Endothelial cell of umbilical vein (primary cell): ENCODE data around the gene CDHR5. TPM values are rescaled to one million over a fixed set of nuclear protein-coding genes. Genes with fewer than 3 reads are reported as not detected.

Experiments
- BruUV-seq: library from RNA; stranded (reverse); fragments of 400-500 nt; replicated peaks from 2 replicates; lab custom pipeline; 2021; lab: Mats Ljungman, UMichigan
- CTCF ChIA-PET: fragments of 300-600, 350-600 bp; sonication (Branson Sonifier 250); formaldehyde crosslinking; loops from one replicate; lab custom pipeline; 2021; ENCODE audit warnings: antibody characterized with exemption, inconsistent platforms; lab: Charles Lee
- POLR2A ChIA-PET: fragments of 300-600, 350-600 bp; sonication (Branson Sonifier 250); formaldehyde crosslinking; loops from one replicate; lab custom pipeline; 2021; ENCODE audit warnings: antibody characterized with exemption, inconsistent platforms; lab: Charles Lee
- DNase-seq: peaks from one replicate; pipeline ENCODE4 v3.0.0-alpha.2; 2011; ENCODE audit warnings: low read depth, low spot score
- FAIRE-seq: peaks from 2 replicates; lab custom pipeline; 2011; peaks lifted over from hg19 to GRCh38; lab: Jason Lieb, UNC
- H2AFZ ChIP-seq: 2 replicates; pipeline ENCODE4 v1.6.0; 2012; ENCODE audit warnings: low read depth, low read length, control low read depth, inconsistent platforms
- H3K27ac ChIP-seq: 2 replicates; pipeline ENCODE4 v1.5.1; 2011; ENCODE audit warnings: low read depth, mild to moderate bottlenecking, control low read depth, low read length, moderate library complexity; ENCODE audit not compliant: insufficient read depth
- H3K27me3 ChIP-seq, 2 experiments: 2 replicates each; pipeline versions ENCODE4 v1.6.0 to v1.6.1; 2011; ENCODE audit warnings: low read length in 2 of 2, mixed read lengths in 1 of 2; ENCODE audit not compliant: control insufficient read depth in 2 of 2, insufficient read depth in 2 of 2
- H3K36me3 ChIP-seq, 2 experiments: 2 replicates in 1 of 2; 3 replicates in 1 of 2; pipeline ENCODE4 v1.5.1; 2011; ENCODE audit warnings: low read length in 2 of 2, mild to moderate bottlenecking in 1 of 2, moderate library complexity in 1 of 2; ENCODE audit not compliant: control insufficient read depth in 2 of 2, insufficient read depth in 2 of 2; ENCODE audit errors: extremely low read depth in 1 of 2
- H3K4me1 ChIP-seq: 3 replicates; pipeline ENCODE4 v1.5.1; 2011; ENCODE audit warnings: mild to moderate bottlenecking, low read length; ENCODE audit not compliant: control insufficient read depth, insufficient read depth; ENCODE audit errors: extremely low read depth
- H3K4me2 ChIP-seq: 2 replicates; pipeline ENCODE4 v1.6.1; 2011; ENCODE audit warnings: low read length, control low read depth, mixed read lengths; ENCODE audit not compliant: insufficient read depth
- H3K4me3 ChIP-seq, 3 experiments: fragments of 200-600 bp in 1 of 3; sonication (generic), shearing (Covaris generic) in 1 of 3; replicated peaks in 1 of 3; 2 replicates each; pipeline ENCODE4 v1.5.1; 2011 to 2016; ENCODE audit warnings: control low read depth in 3 of 3, low read length in 3 of 3, mild to moderate bottlenecking in 2 of 3, inconsistent platforms in 1 of 3, low read depth in 1 of 3, moderate library complexity in 1 of 3; ENCODE audit not compliant: insufficient read depth in 1 of 3
- H3K79me2 ChIP-seq: 2 replicates; pipeline ENCODE4 v1.6.0; 2012; ENCODE audit warnings: low read length, inconsistent platforms; ENCODE audit not compliant: control insufficient read depth, insufficient read depth
- H3K9ac ChIP-seq: replicated peaks from 2 replicates; pipeline ENCODE3; 2011; ENCODE audit warnings: low read length, control low read depth; ENCODE audit not compliant: insufficient read depth; ENCODE audit errors: extremely low read depth
- H3K9me1 ChIP-seq: replicated peaks from 3 replicates; pipeline ENCODE4 v1.6.0; 2011; ENCODE audit warnings: mild to moderate bottlenecking, low read length; ENCODE audit not compliant: control insufficient read depth, insufficient read depth; ENCODE audit errors: extremely low read depth
- H3K9me3 ChIP-seq: replicated peaks from 2 replicates; pipeline ENCODE4 v1.5.1; 2012; ENCODE audit warnings: low read length, inconsistent platforms; ENCODE audit not compliant: control insufficient read depth, insufficient read depth
- H4K20me1 ChIP-seq: replicated peaks from 2 replicates; pipeline ENCODE3; 2011; ENCODE audit warnings: mild to moderate bottlenecking, low read length; ENCODE audit not compliant: control insufficient read depth, insufficient read depth; ENCODE audit errors: extremely low read depth
- CTCF ChIP-seq, 2 donors: IDR thresholded peaks; 1 replicate in 1 of 2; 2 replicates in 1 of 2; pipeline ENCODE4 v1.5.1; 2011; ENCODE audit warnings: low read length in 2 of 2, mild to moderate bottlenecking in 2 of 2, moderate library complexity in 2 of 2, control low read depth in 1 of 2, inconsistent platforms in 1 of 2, low read depth in 1 of 2; ENCODE audit not compliant: insufficient read depth in 1 of 2; ENCODE audit errors: extremely low read depth in 1 of 2
- EZH2 ChIP-seq: IDR thresholded peaks from 2 replicates; pipeline ENCODE4 v1.6.1; 2012; ENCODE audit warnings: borderline replicate concordance, low read depth, mild to moderate bottlenecking, moderate library complexity, low read length, inconsistent platforms; ENCODE audit not compliant: severe bottlenecking
- FOS ChIP-seq: IDR thresholded peaks from 2 replicates; pipeline ENCODE4 v1.6.1; 2011; ENCODE audit warnings: mild to moderate bottlenecking, low read length, moderate library complexity, borderline replicate concordance; ENCODE audit not compliant: insufficient read depth
- GATA2 ChIP-seq: IDR thresholded peaks from 2 replicates; pipeline ENCODE4 v1.7.0; 2011; ENCODE audit warnings: low read depth, mild to moderate bottlenecking, moderate library complexity, mixed read lengths, low read length; ENCODE audit not compliant: insufficient read length, insufficient read depth
- JUN ChIP-seq: IDR thresholded peaks from 2 replicates; pipeline ENCODE4 v1.6.1; 2011; ENCODE audit warnings: borderline replicate concordance, low read depth; ENCODE audit not compliant: insufficient read length, insufficient read depth
- MAX ChIP-seq: IDR thresholded peaks from 2 replicates; pipeline ENCODE4 v1.6.1; 2011; ENCODE audit not compliant: insufficient read depth, insufficient read length
- MYC ChIP-seq: IDR thresholded peaks from one replicate; pipeline ENCODE4 v1.6.1; 2011; ENCODE audit warnings: mild to moderate bottlenecking, low read depth, low read length
- POLR2A ChIP-seq: IDR thresholded peaks from 2 replicates; pipeline ENCODE4 v1.6.1; 2012; ENCODE audit warnings: low read depth, mild to moderate bottlenecking, control low read depth, low read length
- POLR2AphosphoS5 ChIP-seq: IDR thresholded peaks from 2 replicates; pipeline ENCODE4 v1.6.1; 2012; ENCODE audit warnings: low read depth, mild to moderate bottlenecking, control low read depth, low read length, moderate library complexity; ENCODE audit not compliant: insufficient read depth
- dilution Hi-C: fragments of 300-500 bp; cut with MboI; formaldehyde crosslinking; loops from one replicate; pipeline ENCODE4 v1.15.0; 2019; ENCODE audit warnings: low sequenced_read_pairs; ENCODE audit not compliant: extremely low pct_ligation_motif_present
- intact Hi-C: fragments of 100-400 bp; cut with micrococcal nuclease; formaldehyde crosslinking; loops from one replicate; pipeline ENCODE4 v1.10.0; 2022
- polyA plus RNA-seq, 4 experiments: library from polyadenylated mRNA; depleted of rRNA in 3 of 4; stranded (reverse) in 3 of 4; unstranded in 1 of 4; fragments of >200 nt; gene quantifications; 2 replicates each; pipeline versions ENCODE4 v1.2.1 to v1.2.3, GENCODE V29; 2011 to 2012; ENCODE audit warnings: missing spikeins in 1 of 4
- total RNA-seq: library from RNA; stranded (reverse); gene quantifications from 2 replicates; pipeline ENCODE4 v1.2.3, GENCODE V29; 2021

Gene CDHR5
- total and polyA plus RNA-seq, 2 donors (not counting 3 experiments of a cell fraction or from before 2014, with no cell fraction given), result not detected

- Histone ChIP-seq H3K9me3 (no peaks in the 10 kb centered on the region), H3K9ac (no peak overlapping the region), H3K27ac (peak overlapping the region; percentile 66), H3K9me1 (no peaks in the 10 kb centered on the region), H3K79me2 (peaks cover 17% of the 10 kb centered on the region), H4K20me1 (no peaks in the 10 kb centered on the region), H3K4me3 (no peak overlapping the region), H3K36me3 (peaks cover 10 to 38% of the 10 kb centered on the region in 2 experiments), H3K27me3 (no peaks in the 10 kb centered on the region), H3K4me2 (no peak overlapping the region), H2AFZ (no peak overlapping the region), H3K4me1 (peaks cover 11% of the 10 kb centered on the region)
- intact Hi-C loops (no loop called here), dilution Hi-C loops (no loop called here)
- no peak for TF ChIP-seq MAX
- TF ChIP-seq FOS, result peak; percentile 61
- no peak for TF ChIP-seq POLR2AphosphoS5
- TF ChIP-seq GATA2, result no peak
- TF ChIP-seq MYC, result no peak
- ChIA-PET POLR2A (no interaction called here), CTCF (no interaction called here)
- BruUV-seq, result no TSS peak
- DNase-seq (no peak), FAIRE-seq (peak; percentile 79)
These were observed 36.8 kb downstream of the CDHR5 start for GRCh38 chr11:587978-588380.

- H3K27me3 ChIP-seq, result no peaks in the 10 kb centered on the region
- BruUV-seq, result no TSS peak
- dilution Hi-C loops, result no loop called here
- H3K4me3 ChIP-seq, result no peak overlapping the region
- peaks cover 6 to 33% of the 10 kb centered on the region in 2 experiments for H3K36me3 ChIP-seq
- ChIA-PET CTCF (no interaction called here), POLR2A (no interaction called here)
- no peak for TF ChIP-seq JUN
- TF ChIP-seq GATA2, result no peak
- TF ChIP-seq FOS, result no peak
- TF ChIP-seq MAX, result no peak
- TF ChIP-seq POLR2AphosphoS5, result no peak
- TF ChIP-seq CTCF (IDR thresholded peaks at IDR 0.05; ENCODE audit: extremely low read depth in 1 of 2, insufficient read depth in 1 of 2, low read depth in 1 of 2, low read length in 2 of 2), result no peak
- TF ChIP-seq MYC, result no peak
- no peak for TF ChIP-seq POLR2A
- TF ChIP-seq EZH2, result no peak
- FAIRE-seq, result no peak
- H3K9ac ChIP-seq, result no peak overlapping the region
- H3K9me3 ChIP-seq, result no peaks in the 10 kb centered on the region
- no peak overlapping the region for H3K4me2 ChIP-seq
- intact Hi-C loops, result no loop called here
- H3K4me1 ChIP-seq, result peaks cover 11% of the 10 kb centered on the region
- no peaks in the 10 kb centered on the region for H4K20me1 ChIP-seq
- peaks cover 17% of the 10 kb centered on the region for H3K79me2 ChIP-seq
- no peak overlapping the region for H2AFZ ChIP-seq
- H3K27ac ChIP-seq, result peak overlapping the region; percentile 66
- no peak for DNase-seq
- no peaks in the 10 kb centered on the region for H3K9me1 ChIP-seq
These were observed 37.2 kb downstream of the CDHR5 start for GRCh38 chr11:587546-587945.
